ENCODE data around the gene SLC24A2.

DNA sequence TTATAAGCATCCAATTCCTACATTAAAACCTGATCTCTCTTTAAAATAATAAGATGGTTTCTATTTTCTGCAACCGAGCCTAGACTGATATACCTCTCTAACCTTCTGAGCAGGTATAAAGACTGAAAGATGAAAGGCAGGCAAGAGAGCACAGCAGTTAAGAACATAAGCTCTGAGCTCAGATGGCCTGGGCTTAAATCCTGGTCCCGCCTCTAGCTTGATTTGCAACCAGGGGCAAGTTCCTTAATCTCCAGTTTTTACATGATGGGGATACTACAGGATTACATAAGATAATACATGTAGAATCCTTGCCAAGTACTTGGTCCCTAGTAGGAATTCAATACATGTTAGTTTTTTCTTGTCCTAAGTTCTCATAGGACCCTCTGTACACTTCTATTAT, 33.9 kb downstream of the SLC24A2 start:
- TF ChIP-seq POLR2A (IDR thresholded peaks at IDR 0.05) = no peak
- TF ChIP-seq, protein P1, sequence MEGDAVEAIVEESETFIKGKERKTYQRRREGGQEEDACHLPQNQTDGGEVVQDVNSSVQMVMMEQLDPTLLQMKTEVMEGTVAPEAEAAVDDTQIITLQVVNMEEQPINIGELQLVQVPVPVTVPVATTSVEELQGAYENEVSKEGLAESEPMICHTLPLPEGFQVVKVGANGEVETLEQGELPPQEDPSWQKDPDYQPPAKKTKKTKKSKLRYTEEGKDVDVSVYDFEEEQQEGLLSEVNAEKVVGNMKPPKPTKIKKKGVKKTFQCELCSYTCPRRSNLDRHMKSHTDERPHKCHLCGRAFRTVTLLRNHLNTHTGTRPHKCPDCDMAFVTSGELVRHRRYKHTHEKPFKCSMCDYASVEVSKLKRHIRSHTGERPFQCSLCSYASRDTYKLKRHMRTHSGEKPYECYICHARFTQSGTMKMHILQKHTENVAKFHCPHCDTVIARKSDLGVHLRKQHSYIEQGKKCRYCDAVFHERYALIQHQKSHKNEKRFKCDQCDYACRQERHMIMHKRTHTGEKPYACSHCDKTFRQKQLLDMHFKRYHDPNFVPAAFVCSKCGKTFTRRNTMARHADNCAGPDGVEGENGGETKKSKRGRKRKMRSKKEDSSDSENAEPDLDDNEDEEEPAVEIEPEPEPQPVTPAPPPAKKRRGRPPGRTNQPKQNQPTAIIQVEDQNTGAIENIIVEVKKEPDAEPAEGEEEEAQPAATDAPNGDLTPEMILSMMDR (IDR thresholded peaks at IDR 0.05) = no peak

Measured in lower leg skin (tissue), 3 donors.